Measurements from ENCODE around the gene PLPPR3.
A peak's percentile ranks its signal among the peaks of the same experiment; 100 is the strongest.

The PLPPR3 gene

GRCh38 chr19:788686-788982 is 33.1 kb downstream of the PLPPR3 start:
- TF ChIP-seq ZNF645 (tag by site-specific recombination; IDR thresholded peaks at IDR 0.05): no peak
- TF ChIP-seq ZNF585B (tag by site-specific recombination; IDR thresholded peaks at IDR 0.05): no peak
- no peak for TF ChIP-seq ZNF701 (tag by site-specific recombination; IDR thresholded peaks at IDR 0.05)
- no peak for TF ChIP-seq ZNF37A (tag by site-specific recombination; IDR thresholded peaks at IDR 0.05)
- TF ChIP-seq ZNF626 (tag by site-specific recombination; IDR thresholded peaks at IDR 0.05): no peak
- no peak for TF ChIP-seq ZNF837 (tag by site-specific recombination; IDR thresholded peaks at IDR 0.05)
- no peak for TF ChIP-seq KLF8 (tag by site-specific recombination; IDR thresholded peaks at IDR 0.05)
- no peak for TF ChIP-seq ZNF26 (tag by site-specific recombination; IDR thresholded peaks at IDR 0.05)
- no peak for TF ChIP-seq ZNF549 (tag by site-specific recombination; IDR thresholded peaks at IDR 0.05)
- Histone ChIP-seq H3K4me3 (ENCODE audit: low read depth, low read length) (no peak overlapping the region), H3K27ac (ENCODE audit: extremely low read depth, low read depth, low read length) (peak overlapping the region; percentile 4; the same call in 1 of the 2 replicates), H3K36me3 (ENCODE audit: control insufficient read depth in 2 of 2, insufficient read depth in 1 of 2, low read length in 2 of 2) (no peaks in the 10 kb centered on the region), H3K9me3 (ENCODE audit: control insufficient read depth, insufficient read depth, low read depth, low read length) (no peaks in the 10 kb centered on the region), H3K4me1 (ENCODE audit: control insufficient read depth, insufficient read depth, low read length) (peaks cover 2% of the 10 kb centered on the region; the same call in 1 of the 2 replicates)
- CTCF ChIA-PET: interaction anchor here (1.9 kb wide), 1 partner anchor 18 kb away, joined by 5 read pairs; no protein-coding TSS in a partner anchor
- POLR2A ChIA-PET: no interaction called here

- Histone ChIP-seq H3K9me3 (ENCODE audit: control insufficient read depth, insufficient read depth, low read depth, low read length) (no peaks in the 10 kb centered on the region), H3K4me1 (ENCODE audit: control insufficient read depth, insufficient read depth, low read length) (peaks cover 2% of the 10 kb centered on the region; the same call in 1 of the 2 replicates), H3K27ac (ENCODE audit: extremely low read depth, low read depth, low read length) (no peak overlapping the region), H3K4me3 (ENCODE audit: low read depth, low read length) (no peak overlapping the region), H3K36me3 (ENCODE audit: control insufficient read depth in 2 of 2, insufficient read depth in 1 of 2, low read length in 2 of 2) (no peaks in the 10 kb centered on the region)
- ChIA-PET POLR2A (interaction anchor here (0.6 to 1.1 kb wide), 2 partner anchors 10 to 19 kb away, joined by 3 to 5 read pairs; partner anchors contain the start of gene PTBP1), CTCF (interaction anchor here (0.6 to 1.9 kb wide), 2 partner anchors 17 to 87 kb away, joined by 3 to 5 read pairs; no protein-coding TSS in a partner anchor)
- TF ChIP-seq ZNF16 (tag by site-specific recombination; IDR thresholded peaks at IDR 0.05; ENCODE audit: low read depth): no peak
- no peak for TF ChIP-seq ZSCAN30 (tag by site-specific recombination; IDR thresholded peaks at IDR 0.05)
- no peak for TF ChIP-seq ZNF510 (tag by site-specific recombination; IDR thresholded peaks at IDR 0.05; ENCODE audit: insufficient replicate concordance)
- TF ChIP-seq TRIM28 (IDR thresholded peaks at IDR 0.05; ENCODE audit: borderline replicate concordance, low read length): no peak
- no peak for TF ChIP-seq ZNF677 (tag by site-specific recombination; IDR thresholded peaks at IDR 0.05)
- TF ChIP-seq ZNF549 (tag by site-specific recombination; IDR thresholded peaks at IDR 0.05): no peak
- TF ChIP-seq ZNF10 (tag by site-specific recombination; IDR thresholded peaks at IDR 0.05): no peak
- no peak for TF ChIP-seq ZBTB48 (tag by site-specific recombination; IDR thresholded peaks at IDR 0.05)
- no peak for TF ChIP-seq AEBP2 (tag by site-specific recombination; IDR thresholded peaks at IDR 0.05; ENCODE audit: borderline replicate concordance)
- no peak for TF ChIP-seq ATF2 (tag by site-specific recombination; IDR thresholded peaks at IDR 0.05; ENCODE audit: low read depth)
- no peak for TF ChIP-seq ZNF155 (tag by site-specific recombination; IDR thresholded peaks at IDR 0.05)
Measured at GRCh38 chr19:787536-787935, 34.2 kb downstream of the PLPPR3 start.

Measured in HEK293 (cell line).